Stimulated activated naive CD4-positive, alpha-beta T cell treated with Interleukin-2 at 50 U/mL for 16 hours (primary cell): ENCODE data around the gene COMP.
"Not testable (repeated sequence)": the region's sequence is repeated elsewhere in the genome, so short reads cannot be mapped to it uniquely, and the experiment has no call there.

Experiments used
- DNase-seq: peaks from one replicate; lab custom pipeline; 2025; lab: John Stamatoyannopoulos, UW

The COMP gene

DNA sequence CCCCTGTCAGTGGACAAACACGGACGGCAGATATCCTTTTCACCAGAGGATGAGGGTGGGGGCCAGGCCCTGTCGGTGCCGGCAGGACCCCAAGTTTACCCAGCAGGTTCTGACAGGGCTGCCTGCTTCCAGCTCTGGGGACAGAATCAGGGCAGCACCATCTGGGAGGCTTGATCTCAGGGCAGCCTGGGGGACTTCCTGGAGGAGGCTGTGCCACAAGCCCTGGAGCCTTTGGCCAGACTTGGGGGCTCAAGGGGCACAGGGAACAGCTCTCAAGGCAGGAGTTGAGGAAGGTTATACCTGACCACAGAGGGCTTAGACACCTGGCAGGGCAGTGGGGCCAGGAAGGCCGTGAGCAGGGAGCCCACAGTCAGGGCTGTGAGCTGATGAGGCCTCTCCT, 45.2 kb downstream of the COMP start:
- no peak for DNase-seq

DNA sequence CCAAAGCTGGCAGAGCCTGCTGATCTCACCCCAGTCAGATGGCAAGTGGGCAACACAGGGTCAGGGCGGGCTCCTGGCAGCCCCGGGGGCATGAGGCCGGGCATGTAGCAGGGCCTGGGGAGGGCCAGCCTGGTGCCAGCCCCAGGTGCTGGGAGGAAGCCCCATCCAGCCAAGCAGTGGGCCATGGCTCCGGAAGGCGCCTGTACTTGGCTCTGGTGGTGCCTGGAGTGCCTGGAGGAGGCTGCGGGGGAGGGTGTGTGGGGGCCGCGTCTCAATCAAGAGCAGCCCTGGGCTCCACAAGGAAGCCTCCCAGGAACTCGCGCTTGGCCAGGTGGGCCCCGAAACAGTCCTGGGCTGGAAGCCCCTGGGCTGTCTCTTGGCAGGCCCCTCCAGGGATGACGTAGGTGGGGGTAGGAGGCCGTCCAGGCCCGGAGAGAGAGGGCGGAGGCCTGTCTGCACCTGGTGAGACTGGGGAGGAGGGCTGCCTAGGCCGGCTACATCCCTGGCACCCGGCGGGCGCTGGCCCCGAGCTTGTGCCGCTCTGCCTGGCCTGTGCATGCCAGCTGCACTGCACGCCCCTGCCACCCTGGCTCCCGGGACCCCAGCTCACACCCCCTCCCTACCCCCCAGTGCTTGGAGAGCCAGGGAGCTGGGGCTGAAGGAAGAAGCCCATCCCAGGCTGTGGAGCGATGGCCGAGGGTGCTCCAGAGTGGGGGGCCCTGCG, 45.9 kb downstream of the COMP start:
- no peak for DNase-seq

DNA sequence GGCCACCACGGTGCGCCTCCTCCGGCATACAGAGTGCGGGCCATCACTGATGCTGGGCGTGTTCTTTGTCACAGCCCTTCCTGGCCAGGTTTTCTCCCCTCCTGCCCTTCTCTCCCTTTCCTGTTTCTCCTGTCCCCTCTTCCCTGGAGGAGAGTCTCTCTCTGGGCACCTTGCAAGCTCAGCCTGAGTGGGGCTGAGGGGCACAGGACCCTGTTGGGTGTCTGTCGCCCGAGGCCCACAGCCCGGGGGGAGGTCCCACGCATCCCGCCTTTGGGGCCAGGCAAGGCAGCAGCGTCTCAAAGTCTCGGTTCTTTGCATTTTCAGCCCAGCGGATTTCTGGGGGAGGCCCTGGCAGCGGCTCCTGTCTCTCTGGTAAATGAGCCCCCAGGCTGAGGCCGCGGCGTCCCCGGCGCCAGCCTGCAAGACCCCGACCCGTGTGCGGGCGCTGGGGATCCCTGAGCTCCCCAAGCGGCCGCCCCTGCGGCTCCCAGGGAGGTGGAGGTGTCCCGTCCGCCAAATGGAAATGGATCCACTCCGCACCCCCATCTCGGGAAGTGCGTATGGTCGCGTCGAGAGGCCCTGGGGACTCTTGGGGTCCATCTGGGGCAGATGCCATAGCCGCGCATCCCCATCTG, 47.2 kb downstream of the COMP start:
- DNase-seq = no peak

DNA sequence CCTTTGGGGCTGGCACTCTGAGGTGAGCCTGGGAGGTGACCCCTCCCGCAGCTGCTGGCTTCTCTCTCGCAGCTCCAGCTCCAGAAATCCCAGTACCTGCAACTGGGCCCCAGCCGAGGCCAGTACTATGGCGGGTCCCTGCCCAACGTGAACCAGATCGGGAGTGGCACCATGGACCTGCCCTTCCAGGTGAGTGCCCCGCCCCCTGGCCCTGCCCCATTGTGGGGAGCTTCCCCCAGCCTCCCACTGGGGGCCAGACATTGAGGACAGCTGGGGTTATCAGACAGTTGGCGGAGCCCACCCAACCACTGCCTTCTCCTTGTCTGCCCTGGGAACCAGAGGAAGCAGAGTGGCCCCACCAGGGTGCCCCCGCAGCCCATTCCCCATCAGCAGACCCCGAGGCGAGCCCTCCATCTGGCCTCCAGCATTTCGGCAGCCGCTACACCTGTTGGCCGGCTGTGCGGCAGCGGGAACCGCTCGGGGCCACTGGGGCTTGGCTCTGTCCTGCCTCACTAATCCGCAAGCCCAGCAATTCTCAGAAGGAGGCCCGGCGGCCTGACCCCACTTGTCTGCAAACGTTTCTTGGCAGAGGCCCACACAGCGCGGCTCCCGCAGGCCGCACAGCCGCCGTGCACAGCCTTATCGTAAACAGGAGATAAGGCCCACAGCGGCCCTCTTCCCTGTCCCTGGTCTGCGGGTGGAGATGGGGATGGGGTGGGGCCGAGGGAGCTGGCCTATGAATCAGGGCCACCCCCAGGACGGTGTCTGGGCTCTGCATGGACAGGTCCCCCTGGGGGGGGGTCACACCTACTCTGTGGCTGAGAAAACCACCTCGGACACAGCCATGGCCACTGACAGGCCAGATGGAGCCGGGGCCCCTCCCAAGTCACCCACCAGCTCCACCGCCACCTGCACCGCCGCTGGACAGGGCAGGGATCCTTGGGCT, 48.0 kb downstream of the COMP start:
- DNase-seq = no peak

DNA sequence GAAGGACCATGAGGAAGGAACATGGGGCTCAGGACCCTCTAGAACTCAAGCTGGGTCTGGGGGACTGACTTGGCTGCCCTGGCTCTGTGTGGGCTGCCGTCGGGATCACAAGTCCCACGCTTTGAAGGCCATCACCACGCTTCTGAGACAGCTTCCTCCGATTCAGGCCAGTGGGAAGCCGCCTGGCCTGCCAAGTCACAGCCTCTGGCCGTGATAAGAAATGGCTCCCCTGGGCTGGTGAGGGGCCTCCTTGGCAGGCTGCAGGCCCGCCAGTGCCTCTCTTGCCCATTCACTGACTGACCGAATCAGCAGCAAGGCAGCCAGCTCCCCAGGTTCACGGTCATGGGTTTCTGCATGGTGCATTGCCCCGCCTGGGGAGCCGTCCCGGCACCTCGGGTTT, 48.8 kb downstream of the COMP start:
- no peak for DNase-seq

DNA sequence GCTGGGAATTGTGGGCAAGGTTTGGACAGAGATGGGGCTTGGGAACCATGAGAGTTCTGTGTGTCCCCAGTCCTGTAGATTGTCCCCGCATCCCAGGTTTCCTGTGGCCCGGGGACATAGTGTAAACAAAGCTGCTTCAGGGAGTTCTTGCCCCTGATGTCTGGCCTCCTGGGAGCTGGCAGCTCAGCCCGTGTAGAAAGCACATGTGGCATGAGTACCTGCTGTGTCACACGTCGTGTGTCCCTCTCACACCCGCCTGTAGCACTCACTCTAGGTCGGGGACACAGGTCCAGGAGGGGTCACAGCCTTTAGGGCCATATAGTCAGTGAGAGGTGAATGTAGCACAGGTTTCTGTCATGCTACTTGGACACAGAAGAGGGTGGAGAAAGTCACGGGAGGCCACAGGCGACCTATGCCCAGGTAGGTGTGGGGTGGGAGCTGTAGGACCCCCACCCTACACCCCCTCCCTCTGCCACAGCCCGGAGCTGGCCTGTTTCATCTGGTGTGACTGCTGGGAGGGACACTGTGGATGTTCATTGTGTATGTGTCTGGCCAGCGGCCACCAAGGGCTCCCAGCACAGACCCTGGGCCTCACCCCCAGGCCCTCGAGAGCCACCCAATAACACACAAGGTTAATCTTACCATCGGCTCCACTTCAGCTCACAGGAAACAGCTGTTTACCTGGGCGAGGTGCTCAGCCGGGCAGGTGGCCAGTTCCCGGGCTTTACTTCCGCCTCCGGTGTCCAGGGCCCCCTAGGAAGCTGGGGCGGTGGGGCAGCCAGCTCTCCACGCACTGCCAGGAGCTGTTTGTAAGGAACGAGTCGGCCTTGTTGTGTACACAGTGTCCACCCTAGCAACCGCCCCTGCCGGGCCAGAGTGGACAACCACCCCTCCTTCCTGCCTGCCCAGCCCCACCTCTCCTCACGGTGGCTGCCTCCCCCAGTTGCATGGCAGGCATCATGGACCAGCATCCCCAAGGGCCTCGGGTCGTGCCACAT, 49.7 kb downstream of the COMP start:
- no peak for DNase-seq

DNA sequence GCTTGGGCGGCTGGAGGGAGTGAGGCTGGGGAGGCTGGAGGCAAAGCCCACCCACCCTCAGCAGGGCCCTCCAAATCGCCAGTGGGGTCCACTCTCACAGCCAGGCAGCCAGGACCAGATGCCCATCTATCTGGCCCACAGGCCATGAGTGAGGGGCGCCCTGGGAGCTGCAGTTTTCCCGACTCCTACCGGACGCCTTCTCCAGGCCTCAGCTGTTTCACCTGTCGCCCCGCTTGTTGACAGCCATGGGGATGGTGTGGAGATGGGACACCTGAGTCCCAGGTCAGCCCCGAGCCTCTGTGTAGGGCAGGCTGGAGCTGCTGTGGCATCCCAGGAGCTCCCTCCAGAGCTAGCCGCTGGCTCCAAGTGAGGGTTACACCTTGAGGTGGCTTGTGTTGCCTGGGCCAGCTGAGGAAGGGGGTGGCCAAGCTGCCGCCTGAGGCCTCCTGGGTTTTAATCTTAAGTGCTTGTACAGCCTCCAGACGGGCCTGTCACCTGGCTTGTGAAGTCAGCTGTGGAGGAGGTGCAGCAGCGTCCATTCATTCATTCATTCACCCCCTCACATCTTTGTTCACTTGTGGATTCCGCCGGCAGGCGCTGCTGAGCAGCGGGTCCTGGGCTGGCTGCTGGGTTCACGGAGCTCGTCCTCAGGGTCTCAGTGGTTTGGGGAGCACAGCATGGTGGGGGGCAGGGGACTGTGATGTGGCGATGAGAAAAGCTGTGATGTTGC, 52.0 kb downstream of the COMP start:
- DNase-seq = no peak

DNA sequence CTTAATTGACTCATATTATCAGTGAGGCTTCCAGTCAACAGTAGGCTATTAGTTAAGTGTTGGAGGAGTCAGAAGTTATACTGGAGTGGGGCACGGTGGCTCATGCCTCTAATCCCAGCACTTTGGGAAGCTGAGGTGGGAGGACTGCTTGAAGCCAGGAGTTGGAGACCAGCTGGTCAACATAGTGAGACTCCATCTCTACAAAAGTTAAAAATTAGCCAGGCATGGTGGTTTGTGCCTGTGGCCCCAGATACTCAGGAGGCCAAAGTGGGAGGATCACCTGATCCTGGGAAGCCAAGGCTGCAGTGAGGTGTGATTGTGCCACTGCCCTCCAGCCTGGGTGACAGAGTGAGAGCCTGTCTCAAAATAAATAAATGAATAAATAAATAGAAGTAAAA, 53.2 kb downstream of the COMP start:
- no peak for DNase-seq

DNA sequence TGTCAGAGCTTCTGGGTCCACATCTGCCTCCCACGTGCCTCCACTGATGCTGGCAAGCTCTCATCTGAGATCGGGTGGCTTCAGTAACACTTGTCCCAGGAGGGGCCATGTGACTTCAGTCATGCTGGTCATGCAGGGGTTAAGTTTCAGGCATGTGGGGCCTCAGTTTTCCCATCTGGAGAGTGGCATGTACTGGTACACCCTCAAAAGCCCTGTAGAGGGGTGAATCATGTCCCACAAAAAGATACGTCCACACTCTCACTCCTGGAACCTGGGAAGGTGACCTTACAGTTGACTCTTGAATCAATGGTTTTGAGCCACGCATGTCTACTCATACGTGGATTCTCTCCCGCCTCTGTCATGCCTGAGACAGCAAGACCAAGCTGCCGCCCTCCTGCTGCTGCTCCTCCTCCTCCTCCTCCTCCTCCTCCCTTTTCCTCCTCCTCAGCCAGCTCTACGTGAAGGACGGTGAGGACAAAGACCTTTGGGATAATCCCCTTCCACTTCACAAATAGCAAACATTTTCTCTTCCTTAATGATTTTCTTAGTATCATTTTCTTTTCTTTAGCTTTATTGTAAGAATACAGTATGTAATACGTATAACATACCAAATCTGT, 53.7 kb downstream of the COMP start:
- no peak for DNase-seq

DNA sequence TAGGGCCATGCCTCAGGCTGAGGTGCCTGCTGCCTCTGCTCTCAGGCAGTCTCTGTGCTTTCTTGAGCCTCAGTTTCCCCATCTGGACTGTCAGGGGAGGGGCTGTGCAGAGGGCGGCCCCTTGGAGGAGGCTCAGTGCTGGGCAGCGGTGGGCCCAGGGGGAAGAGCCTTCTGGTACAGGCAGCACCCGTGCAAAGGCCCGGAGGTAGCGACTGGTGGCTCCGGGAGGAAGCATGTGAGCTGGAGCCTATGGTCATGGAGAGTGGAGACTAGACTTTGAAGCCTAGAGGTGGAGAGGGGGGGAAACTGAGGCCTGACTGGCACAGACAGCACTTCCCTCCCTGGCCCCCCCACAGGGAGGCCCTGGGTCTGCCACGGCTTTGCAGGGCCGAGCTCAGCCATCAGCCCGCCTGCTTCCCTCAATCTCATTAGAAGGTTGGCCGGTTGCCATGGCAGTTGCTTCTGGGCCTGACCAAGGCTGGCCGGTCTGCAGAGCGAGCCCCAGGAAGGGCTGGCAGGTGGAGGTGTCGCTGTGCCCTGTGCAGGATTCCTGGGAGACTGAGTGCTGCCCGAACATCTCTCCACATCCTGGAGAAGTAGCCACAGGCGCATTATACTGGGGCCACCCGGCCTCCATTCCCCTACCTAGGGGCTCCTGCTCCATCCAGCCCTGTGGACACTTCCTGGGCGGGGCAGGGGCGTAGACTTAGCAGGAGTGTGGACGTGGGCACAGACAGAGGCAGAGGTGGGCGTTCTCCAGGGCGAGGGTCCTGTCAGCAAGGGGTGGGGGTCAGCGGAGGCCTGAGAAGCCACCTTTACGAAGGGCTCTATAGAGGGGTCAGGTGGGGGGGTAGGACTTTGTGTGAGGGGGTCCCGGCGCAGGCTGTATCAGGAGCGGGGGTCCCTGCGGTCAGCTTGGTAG, 54.4 kb downstream of the COMP start:
- DNase-seq = no peak

DNA sequence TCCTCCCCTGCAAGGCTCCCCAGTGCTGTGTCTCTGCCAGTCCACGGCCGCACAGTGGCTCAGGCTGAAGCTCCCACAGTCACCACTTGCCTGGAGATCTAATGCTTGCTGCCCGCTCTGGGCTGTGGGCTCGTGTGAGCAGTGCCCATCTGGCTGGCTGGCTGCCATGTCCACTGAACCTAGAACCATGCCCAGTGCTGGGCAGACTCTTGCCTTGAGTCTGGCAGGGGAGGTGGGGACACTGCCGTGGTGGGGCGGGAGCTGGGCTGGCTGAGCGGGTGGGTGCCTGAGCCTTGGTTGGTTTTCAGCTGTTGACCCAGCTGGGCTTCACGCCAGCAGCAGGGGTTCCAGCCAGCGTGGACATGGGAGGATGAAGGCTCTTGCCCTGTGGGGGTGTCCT, 55.4 kb downstream of the COMP start:
- DNase-seq = no peak

DNA sequence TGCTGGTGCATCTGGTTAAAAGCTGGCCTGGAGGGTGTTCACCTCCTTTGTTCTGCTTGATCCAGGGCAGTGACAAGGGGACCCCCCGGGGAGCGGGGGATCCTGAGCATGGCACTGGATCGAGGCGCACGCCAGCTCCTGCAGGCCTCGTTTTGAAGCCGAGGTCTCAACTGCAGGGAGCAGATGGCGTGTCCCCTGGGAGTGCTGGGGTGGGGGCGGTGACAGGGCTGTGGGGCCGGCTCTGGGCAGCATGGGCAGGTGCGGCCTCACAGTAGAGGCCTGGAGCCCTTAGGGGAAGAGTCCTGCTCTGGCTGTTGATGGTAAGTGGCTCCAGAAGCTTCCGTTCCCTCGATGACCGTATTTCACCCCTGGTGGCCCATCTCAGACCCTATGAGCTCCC, 55.8 kb downstream of the COMP start:
- DNase-seq = no peak

DNA sequence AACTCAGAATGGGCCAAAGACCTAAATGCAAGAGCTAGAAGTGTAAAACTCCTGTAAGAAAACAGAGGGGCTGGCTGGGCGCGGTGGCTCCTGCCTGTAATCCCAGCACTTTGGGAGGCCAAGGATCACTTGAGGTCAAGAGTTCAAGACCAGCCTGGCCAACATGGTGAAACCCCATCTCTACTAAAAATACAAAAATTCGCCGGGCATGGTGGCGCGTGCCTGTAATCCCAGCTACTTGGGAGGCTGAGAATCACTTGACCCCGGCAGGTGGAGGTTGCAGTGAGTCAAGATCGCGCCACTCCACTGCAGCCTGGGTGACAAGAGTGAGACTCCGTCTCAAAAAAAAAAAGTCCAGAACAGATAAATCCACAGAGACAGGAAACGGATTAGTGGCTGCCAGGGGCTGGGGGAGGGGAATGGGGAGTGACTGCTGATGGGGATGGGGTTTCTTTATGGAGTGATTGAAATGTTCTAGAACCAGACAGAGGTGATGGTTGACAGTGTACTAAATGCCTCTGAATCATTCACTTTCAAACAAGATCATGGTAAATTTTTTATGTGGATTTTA, 57.3 kb downstream of the COMP start:
- DNase-seq = not testable (repeated sequence)

DNA sequence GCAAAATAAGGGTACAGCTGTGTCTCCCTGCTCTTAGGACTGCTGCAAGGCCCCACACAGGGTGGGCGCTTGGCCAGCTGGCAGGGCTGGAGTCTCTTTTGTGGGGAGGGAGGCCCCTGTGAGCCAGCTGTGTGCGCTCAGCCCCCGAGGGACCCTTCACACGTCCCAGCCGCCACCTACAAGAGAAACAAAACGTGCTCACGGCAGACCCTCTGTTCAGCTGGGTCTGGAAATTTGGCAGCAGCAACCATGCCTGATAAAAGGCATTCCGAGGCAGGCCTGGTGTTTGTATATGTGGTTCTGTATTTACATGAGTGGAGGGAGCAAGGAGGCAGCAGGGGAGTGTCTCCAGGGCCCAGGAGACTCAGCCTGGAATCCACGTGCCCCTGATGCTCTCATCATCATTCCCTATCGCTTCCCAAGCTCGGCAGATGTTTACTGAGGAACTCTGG, 57.9 kb downstream of the COMP start:
- DNase-seq = no peak
